ENCODE data around the gene KIAA2012.

The KIAA2012 gene

DNA sequence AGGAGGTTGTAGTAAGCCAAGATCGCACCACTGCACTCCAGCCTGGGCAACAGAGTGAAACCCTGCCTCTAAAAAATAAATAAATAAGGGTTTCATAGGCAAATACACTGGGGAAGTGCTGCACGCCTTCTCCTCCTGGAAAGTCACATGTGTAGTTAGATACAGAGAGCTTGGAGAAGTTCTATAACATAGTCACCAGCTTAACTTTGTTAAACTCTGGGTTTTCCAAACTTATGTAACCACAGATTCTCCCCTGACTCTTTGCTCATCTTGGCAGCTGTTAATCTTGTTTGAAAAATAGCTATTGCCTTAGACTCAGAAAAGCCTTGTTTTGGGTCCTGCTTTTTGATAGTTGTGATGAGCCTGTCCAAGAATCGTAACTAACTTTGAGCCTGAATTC, 25.2 kb downstream of the KIAA2012 start:
- DNase-seq (ENCODE audit: low spot score) (no peak), ATAC-seq (ENCODE audit: low read depth) (no peak)
- H3K27ac ChIP-seq (ENCODE audit: poor library complexity, severe bottlenecking) = no peak overlapping the region
- H3K4me3 ChIP-seq (ENCODE audit: severe bottlenecking) = no peak overlapping the region
- no peaks in the 10 kb centered on the region for H3K9me3 ChIP-seq (ENCODE audit: severe bottlenecking)
- TF ChIP-seq, protein P1, sequence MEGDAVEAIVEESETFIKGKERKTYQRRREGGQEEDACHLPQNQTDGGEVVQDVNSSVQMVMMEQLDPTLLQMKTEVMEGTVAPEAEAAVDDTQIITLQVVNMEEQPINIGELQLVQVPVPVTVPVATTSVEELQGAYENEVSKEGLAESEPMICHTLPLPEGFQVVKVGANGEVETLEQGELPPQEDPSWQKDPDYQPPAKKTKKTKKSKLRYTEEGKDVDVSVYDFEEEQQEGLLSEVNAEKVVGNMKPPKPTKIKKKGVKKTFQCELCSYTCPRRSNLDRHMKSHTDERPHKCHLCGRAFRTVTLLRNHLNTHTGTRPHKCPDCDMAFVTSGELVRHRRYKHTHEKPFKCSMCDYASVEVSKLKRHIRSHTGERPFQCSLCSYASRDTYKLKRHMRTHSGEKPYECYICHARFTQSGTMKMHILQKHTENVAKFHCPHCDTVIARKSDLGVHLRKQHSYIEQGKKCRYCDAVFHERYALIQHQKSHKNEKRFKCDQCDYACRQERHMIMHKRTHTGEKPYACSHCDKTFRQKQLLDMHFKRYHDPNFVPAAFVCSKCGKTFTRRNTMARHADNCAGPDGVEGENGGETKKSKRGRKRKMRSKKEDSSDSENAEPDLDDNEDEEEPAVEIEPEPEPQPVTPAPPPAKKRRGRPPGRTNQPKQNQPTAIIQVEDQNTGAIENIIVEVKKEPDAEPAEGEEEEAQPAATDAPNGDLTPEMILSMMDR (IDR thresholded peaks at IDR 0.05; ENCODE audit: poor library complexity, severe bottlenecking) = no peak
- H3K36me3 ChIP-seq (ENCODE audit: low read depth) = no peaks in the 10 kb centered on the region
- no peaks in the 10 kb centered on the region for H3K27me3 ChIP-seq (ENCODE audit: insufficient read depth, poor library complexity, severe bottlenecking)
- no peaks in the 10 kb centered on the region for H3K4me1 ChIP-seq (ENCODE audit: insufficient read depth, poor library complexity, severe bottlenecking)

DNA sequence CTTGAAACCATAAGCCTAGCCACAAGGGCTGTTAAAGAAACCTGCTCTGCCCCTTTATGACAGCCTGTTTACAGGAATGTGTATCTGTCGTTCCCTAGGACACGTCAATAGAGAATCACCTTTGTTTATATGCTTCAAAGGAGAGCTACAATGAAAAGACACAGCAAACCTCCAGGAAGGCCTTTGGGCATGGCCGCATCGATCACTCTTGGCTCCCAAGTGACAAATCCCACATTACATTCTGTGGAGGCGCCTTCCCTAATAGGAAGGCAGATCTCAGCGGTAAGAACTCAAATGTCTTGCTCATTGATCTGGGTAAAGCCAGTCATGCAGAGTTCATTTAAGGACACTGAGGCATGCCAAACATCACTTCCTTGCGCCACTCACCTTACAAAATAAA, 26.5 kb downstream of the KIAA2012 start:
- TF ChIP-seq, protein P1 (IDR thresholded peaks at IDR 0.05; ENCODE audit: poor library complexity, severe bottlenecking) = no peak
- no peak overlapping the region for H3K27ac ChIP-seq (ENCODE audit: poor library complexity, severe bottlenecking)
- DNase-seq (ENCODE audit: low spot score) (no peak), ATAC-seq (ENCODE audit: low read depth) (no peak)
- H3K4me3 ChIP-seq (ENCODE audit: severe bottlenecking) = no peak overlapping the region
- H3K27me3 ChIP-seq (ENCODE audit: insufficient read depth, poor library complexity, severe bottlenecking) = no peaks in the 10 kb centered on the region
- H3K36me3 ChIP-seq (ENCODE audit: low read depth) = no peaks in the 10 kb centered on the region
- H3K4me1 ChIP-seq (ENCODE audit: insufficient read depth, poor library complexity, severe bottlenecking) = no peaks in the 10 kb centered on the region
- H3K9me3 ChIP-seq (ENCODE audit: severe bottlenecking) = no peaks in the 10 kb centered on the region

DNA sequence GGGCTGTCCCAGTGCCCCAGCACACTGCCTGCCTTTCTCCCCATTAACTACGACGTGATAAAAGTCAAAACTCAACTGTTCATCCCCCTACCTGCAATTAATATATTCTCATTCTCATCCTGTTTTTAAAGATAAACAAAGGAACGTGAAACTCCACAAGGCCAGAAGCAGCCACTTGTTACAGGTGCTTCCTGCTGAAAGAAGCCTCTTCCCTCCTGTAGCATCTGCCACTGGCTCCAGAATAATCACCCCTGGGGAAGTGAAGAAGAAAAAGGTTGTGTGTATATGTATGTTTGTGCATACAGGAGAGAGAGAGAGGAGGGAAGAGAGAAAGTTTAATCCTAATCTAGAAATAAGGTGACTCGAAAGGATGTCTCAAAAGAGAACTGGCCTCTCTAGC, 27.1 kb downstream of the KIAA2012 start:
- ATAC-seq (ENCODE audit: low read depth) (no peak), DNase-seq (ENCODE audit: low spot score) (no peak)
- H3K4me3 ChIP-seq (ENCODE audit: severe bottlenecking) = no peak overlapping the region
- no peak overlapping the region for H3K27ac ChIP-seq (ENCODE audit: poor library complexity, severe bottlenecking)
- no peaks in the 10 kb centered on the region for H3K36me3 ChIP-seq (ENCODE audit: low read depth)
- TF ChIP-seq, protein P1 (IDR thresholded peaks at IDR 0.05; ENCODE audit: poor library complexity, severe bottlenecking) = no peak
- no peaks in the 10 kb centered on the region for H3K9me3 ChIP-seq (ENCODE audit: severe bottlenecking)
- no peaks in the 10 kb centered on the region for H3K4me1 ChIP-seq (ENCODE audit: insufficient read depth, poor library complexity, severe bottlenecking)
- H3K27me3 ChIP-seq (ENCODE audit: insufficient read depth, poor library complexity, severe bottlenecking) = no peaks in the 10 kb centered on the region

DNA sequence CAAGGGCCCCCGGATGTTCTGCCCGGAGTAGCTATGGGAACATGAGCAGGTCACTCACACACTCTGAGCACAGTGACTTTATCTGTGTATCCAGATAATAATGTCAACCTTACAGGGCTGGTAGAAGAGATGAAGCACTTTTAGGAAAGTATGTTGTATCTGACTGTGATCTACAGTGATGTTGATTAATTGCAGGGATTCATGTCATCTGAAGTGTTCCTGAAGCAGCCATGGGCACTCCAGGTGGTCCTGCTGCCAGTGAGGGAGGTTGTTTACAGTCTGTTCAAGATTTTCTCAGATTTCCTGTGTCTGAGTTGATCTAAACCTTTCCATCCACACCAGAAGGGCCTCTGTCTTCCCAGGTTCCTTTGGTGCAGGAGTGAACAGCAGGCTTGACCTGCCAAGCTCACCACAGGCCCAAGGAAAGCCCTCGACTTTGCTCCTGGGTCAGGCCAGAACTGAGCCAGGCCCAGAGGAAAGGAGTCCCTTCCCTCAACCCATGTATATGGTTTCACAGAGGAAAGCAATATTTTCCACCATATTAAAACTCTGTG, 28.0 kb downstream of the KIAA2012 start:
- no peaks in the 10 kb centered on the region for H3K36me3 ChIP-seq (ENCODE audit: low read depth)
- H3K4me1 ChIP-seq (ENCODE audit: insufficient read depth, poor library complexity, severe bottlenecking) = no peaks in the 10 kb centered on the region
- ATAC-seq (ENCODE audit: low read depth) (no peak), DNase-seq (ENCODE audit: low spot score) (no peak)
- H3K4me3 ChIP-seq (ENCODE audit: severe bottlenecking) = no peak overlapping the region
- TF ChIP-seq, protein P1 (IDR thresholded peaks at IDR 0.05; ENCODE audit: poor library complexity, severe bottlenecking) = no peak
- no peak overlapping the region for H3K27ac ChIP-seq (ENCODE audit: poor library complexity, severe bottlenecking)
- H3K27me3 ChIP-seq (ENCODE audit: insufficient read depth, poor library complexity, severe bottlenecking) = no peaks in the 10 kb centered on the region
- no peaks in the 10 kb centered on the region for H3K9me3 ChIP-seq (ENCODE audit: severe bottlenecking)

DNA sequence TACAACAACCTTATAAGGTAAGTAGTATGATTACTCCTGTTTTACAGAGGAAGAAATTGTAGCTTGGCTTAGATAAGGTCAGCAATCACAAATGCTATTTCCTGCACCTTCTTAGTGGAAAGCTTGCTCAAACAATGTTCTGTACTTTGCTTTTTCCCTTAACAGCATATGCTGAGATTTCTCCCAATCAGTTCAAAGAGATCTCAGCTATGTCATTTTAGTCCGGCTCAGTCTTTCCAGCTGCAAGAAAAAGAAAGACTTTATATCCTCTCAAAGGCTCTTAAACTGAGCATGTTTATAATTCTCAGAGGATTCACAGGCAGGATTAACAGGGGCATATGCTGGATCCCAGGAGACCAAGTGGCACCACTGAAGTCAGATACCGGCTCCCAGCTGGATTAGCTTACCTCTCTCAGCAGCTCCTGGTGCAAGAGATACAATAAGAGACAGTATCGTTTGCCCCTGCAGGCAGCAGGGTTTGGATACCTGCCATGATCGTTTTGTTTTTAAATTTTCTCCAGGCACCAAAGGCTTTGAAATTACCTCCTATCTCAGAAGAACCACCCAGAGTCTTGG, 29.5 kb downstream of the KIAA2012 start:
- DNase-seq (ENCODE audit: low spot score) (no peak), ATAC-seq (ENCODE audit: low read depth) (no peak)
- H3K9me3 ChIP-seq (ENCODE audit: severe bottlenecking) = no peaks in the 10 kb centered on the region
- no peaks in the 10 kb centered on the region for H3K4me1 ChIP-seq (ENCODE audit: insufficient read depth, poor library complexity, severe bottlenecking)
- no peaks in the 10 kb centered on the region for H3K36me3 ChIP-seq (ENCODE audit: low read depth)
- no peaks in the 10 kb centered on the region for H3K27me3 ChIP-seq (ENCODE audit: insufficient read depth, poor library complexity, severe bottlenecking)
- no peak overlapping the region for H3K27ac ChIP-seq (ENCODE audit: poor library complexity, severe bottlenecking)
- TF ChIP-seq, protein P1 (IDR thresholded peaks at IDR 0.05; ENCODE audit: poor library complexity, severe bottlenecking) = no peak
- H3K4me3 ChIP-seq (ENCODE audit: severe bottlenecking) = no peak overlapping the region

Data from RWPE2 (cell line).